Loucy (cell line): ENCODE measurements around the gene SLC3A2.

Experiments
- H2AFZ ChIP-seq: fragments of 200-600 bp; sonication (generic); 2 replicates; pipeline ENCODE4 v1.6.0; 2016; ENCODE audit warnings: antibody characterized with exemption, mild to moderate bottlenecking, low read length, moderate library complexity
- H3F3A ChIP-seq: fragments of 200-600 bp; 2 replicates; pipeline ENCODE4 v1.6.0; 2016; ENCODE audit warnings: antibody characterized with exemption, low read depth, mild to moderate bottlenecking
- H3K27me3 ChIP-seq: fragments of 200-600 bp; sonication (generic); 2 replicates; pipeline ENCODE4 v1.6.1; 2014; ENCODE audit warnings: low read length, mild to moderate bottlenecking; ENCODE audit not compliant: insufficient read depth, poor library complexity, severe bottlenecking
- H3K36me3 ChIP-seq: fragments of 200-600 bp; sonication (generic); 2 replicates; pipeline ENCODE4 v1.6.1; 2016; ENCODE audit warnings: low read length; ENCODE audit not compliant: insufficient read depth
- H3K4me1 ChIP-seq: fragments of 200-600 bp; sonication (generic); 2 replicates; pipeline ENCODE4 v1.5.1; 2014; ENCODE audit warnings: low read length, mild to moderate bottlenecking; ENCODE audit not compliant: insufficient read depth, poor library complexity, severe bottlenecking
- H3K4me2 ChIP-seq: fragments of 200-600 bp; sonication (generic); 2 replicates; pipeline ENCODE4 v1.6.0; 2014; ENCODE audit warnings: antibody characterized with exemption, low read length, low read depth, mild to moderate bottlenecking; ENCODE audit not compliant: poor library complexity, severe bottlenecking
- H3K4me3 ChIP-seq: fragments of 200-600 bp; sonication (generic); 2 replicates; pipeline ENCODE4 v1.5.1; 2014; ENCODE audit warnings: low read length, mild to moderate bottlenecking, mixed read lengths; ENCODE audit not compliant: poor library complexity, severe bottlenecking
- H3K79me2 ChIP-seq: fragments of 200-600 bp; sonication (generic); 2 replicates; pipeline ENCODE4 v1.6.1; 2014; ENCODE audit warnings: low read length; ENCODE audit not compliant: insufficient read depth
- H3K9ac ChIP-seq: fragments of 200-600 bp; sonication (generic); 2 replicates; pipeline ENCODE4 v1.6.0; 2014; ENCODE audit warnings: mild to moderate bottlenecking, low read depth, low read length, moderate library complexity; ENCODE audit not compliant: poor library complexity, severe bottlenecking
- H3K9me2 ChIP-seq: fragments of 200-600 bp; sonication (generic); replicated peaks from 2 replicates; pipeline ENCODE4 v1.6.1; 2016; ENCODE audit warnings: low read depth, low read length, mixed read lengths
- H3K9me3 ChIP-seq: fragments of 200-600 bp; sonication (generic); 2 replicates; pipeline ENCODE4 v1.6.1; 2014; ENCODE audit warnings: mild to moderate bottlenecking, antibody characterized with exemption, low read length, low read depth; ENCODE audit not compliant: insufficient read depth
- H4K20me1 ChIP-seq: fragments of 200-600 bp; sonication (generic); 2 replicates; pipeline ENCODE4 v1.6.0; 2014; ENCODE audit warnings: antibody characterized with exemption, low read length, mild to moderate bottlenecking; ENCODE audit not compliant: insufficient read depth, poor library complexity, severe bottlenecking
- EZH2phosphoT487 ChIP-seq: fragments of 200-600 bp; IDR thresholded peaks from 2 replicates; pipeline ENCODE4 v1.6.1; 2018; ENCODE audit warnings: antibody characterized with exemption, mild to moderate bottlenecking, moderate library complexity, borderline replicate concordance
- TF ChIP-seq, protein P1 (sequence below): fragments of 200-600 bp; sonication (generic); conservative IDR thresholded peaks from 2 replicates; pipeline ENCODE4 v1.5.1; 2014; ENCODE audit warnings: mild to moderate bottlenecking, antibody characterized with exemption, low read length

Gene SLC3A2

DNA sequence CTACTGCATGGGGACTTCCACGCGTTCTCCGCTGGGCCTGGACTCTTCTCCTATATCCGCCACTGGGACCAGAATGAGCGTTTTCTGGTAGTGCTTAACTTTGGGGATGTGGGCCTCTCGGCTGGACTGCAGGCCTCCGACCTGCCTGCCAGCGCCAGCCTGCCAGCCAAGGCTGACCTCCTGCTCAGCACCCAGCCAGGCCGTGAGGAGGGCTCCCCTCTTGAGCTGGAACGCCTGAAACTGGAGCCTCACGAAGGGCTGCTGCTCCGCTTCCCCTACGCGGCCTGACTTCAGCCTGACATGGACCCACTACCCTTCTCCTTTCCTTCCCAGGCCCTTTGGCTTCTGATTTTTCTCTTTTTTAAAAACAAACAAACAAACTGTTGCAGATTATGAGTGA lies 7.7 kb downstream of the SLC3A2 start:
- Histone ChIP-seq H4K20me1 (peaks cover 64% of the 10 kb centered on the region), H3K4me2 (no peak overlapping the region), H3K9me2 (no peaks in the 10 kb centered on the region)

DNA sequence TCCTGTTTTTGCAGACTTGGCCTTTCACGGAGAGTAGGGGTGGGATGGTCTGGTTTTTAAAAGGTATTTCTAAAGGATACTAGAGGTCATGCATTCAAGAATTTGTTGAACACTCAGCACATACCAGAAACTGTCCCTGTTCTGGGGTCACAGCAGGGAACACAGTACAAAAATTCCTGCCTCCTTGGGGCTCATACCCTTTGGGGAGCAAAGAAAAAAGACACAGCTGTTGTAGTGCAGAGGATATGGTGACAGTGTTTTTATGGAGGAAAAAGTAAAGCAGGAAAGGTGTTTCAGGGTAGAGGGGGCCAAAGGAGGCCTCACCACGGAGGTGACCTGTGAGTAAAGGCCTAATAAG lies 8.4 kb downstream of the SLC3A2 start:
- H2AFZ ChIP-seq, result no peak overlapping the region
- H3F3A ChIP-seq, result peaks cover 11% of the 10 kb centered on the region; the same call in 1 of the 2 replicates
- peaks cover 55% of the 10 kb centered on the region for H3K36me3 ChIP-seq
- H3K4me2 ChIP-seq, result no peak overlapping the region
- no peak overlapping the region for H3K9ac ChIP-seq
- H3K79me2 ChIP-seq, result peaks cover 39% of the 10 kb centered on the region
- no peak for TF ChIP-seq EZH2phosphoT487
- TF ChIP-seq, protein P1, sequence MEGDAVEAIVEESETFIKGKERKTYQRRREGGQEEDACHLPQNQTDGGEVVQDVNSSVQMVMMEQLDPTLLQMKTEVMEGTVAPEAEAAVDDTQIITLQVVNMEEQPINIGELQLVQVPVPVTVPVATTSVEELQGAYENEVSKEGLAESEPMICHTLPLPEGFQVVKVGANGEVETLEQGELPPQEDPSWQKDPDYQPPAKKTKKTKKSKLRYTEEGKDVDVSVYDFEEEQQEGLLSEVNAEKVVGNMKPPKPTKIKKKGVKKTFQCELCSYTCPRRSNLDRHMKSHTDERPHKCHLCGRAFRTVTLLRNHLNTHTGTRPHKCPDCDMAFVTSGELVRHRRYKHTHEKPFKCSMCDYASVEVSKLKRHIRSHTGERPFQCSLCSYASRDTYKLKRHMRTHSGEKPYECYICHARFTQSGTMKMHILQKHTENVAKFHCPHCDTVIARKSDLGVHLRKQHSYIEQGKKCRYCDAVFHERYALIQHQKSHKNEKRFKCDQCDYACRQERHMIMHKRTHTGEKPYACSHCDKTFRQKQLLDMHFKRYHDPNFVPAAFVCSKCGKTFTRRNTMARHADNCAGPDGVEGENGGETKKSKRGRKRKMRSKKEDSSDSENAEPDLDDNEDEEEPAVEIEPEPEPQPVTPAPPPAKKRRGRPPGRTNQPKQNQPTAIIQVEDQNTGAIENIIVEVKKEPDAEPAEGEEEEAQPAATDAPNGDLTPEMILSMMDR, result no peak
- no peaks in the 10 kb centered on the region for H3K27me3 ChIP-seq
- H4K20me1 ChIP-seq, result peaks cover 57% of the 10 kb centered on the region
- H3K4me1 ChIP-seq, result peaks cover 16% of the 10 kb centered on the region
- H3K4me3 ChIP-seq, result no peak overlapping the region
- no peaks in the 10 kb centered on the region for H3K9me3 ChIP-seq
- no peaks in the 10 kb centered on the region for H3K9me2 ChIP-seq

More for the DNA sequence above, 7.7 kb downstream of the SLC3A2 start:
- Histone ChIP-seq H3K4me1 (peaks cover 22% of the 10 kb centered on the region), H3F3A (peaks cover 11% of the 10 kb centered on the region; the same call in 1 of the 2 replicates), H3K9ac (no peak overlapping the region), H3K4me3 (no peak overlapping the region), H3K36me3 (peaks cover 62% of the 10 kb centered on the region), H3K27me3 (no peaks in the 10 kb centered on the region), H3K79me2 (peaks cover 46% of the 10 kb centered on the region), H2AFZ (no peak overlapping the region), H3K9me3 (no peaks in the 10 kb centered on the region)
- TF ChIP-seq, protein P1, result no peak
- TF ChIP-seq EZH2phosphoT487, result no peak

DNA sequence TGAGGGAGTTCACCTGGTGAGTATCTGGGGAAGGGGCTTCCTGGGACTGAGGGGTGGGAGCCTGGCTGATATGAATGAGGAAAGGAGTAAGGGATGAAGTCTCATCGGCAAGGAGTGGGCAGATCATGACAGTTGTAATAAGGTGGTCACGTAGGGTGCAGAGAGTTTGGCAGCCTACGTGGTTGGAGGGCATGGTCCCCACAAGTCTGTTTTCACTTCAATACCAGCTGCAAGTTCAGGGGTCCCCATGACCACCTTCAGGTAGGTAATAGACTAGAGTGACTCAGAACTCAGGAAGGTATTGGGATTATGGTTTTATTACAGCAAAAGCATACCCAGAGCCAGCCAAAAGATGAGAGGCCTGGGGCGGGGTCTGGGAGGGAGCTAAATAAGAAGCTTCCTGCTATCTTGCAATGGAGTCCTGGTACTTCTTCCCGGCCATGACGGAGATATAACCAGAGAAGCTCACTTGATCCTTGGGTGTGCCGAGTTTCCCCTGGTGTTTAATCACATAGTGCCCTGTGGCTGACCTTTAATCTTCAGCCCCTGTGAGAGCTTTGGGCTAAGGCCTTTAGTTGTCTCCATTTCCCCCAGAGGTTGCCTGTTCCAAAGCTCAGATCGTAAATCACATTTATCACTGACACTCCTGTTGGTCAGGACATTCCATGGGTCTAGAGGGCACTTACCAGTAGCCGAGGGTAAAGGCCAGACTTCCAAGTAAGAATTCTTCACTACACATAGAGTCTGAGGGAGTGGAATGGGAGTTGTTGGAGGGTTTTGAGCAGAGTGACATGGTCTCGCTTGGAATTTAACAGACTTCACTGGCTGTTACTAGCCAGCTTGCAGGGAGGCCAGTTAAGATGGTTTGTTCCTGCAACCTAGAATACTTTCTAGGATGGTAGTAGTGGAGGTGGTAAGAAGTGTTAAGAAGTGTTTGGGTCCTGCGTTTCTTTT lies 9.1 kb downstream of the SLC3A2 start:
- peaks cover 52% of the 10 kb centered on the region for H4K20me1 ChIP-seq
- no peaks in the 10 kb centered on the region for H3K9me2 ChIP-seq
- no peak overlapping the region for H3K9ac ChIP-seq
- H3K4me1 ChIP-seq, result peaks cover 15% of the 10 kb centered on the region
- no peak overlapping the region for H3K4me2 ChIP-seq
- H3K9me3 ChIP-seq, result no peaks in the 10 kb centered on the region
- peaks cover 51% of the 10 kb centered on the region for H3K36me3 ChIP-seq
- no peak overlapping the region for H2AFZ ChIP-seq
- peaks cover 32% of the 10 kb centered on the region for H3K79me2 ChIP-seq
- H3K27me3 ChIP-seq, result no peaks in the 10 kb centered on the region
- peaks cover 11% of the 10 kb centered on the region; the same call in 1 of the 2 replicates for H3F3A ChIP-seq
- H3K4me3 ChIP-seq, result no peak overlapping the region
- TF ChIP-seq, protein P1, result no peak
- TF ChIP-seq EZH2phosphoT487, result no peak
